Liver (tissue), 4 donors: ENCODE data around the gene MLEC. TPM values are rescaled to one million over a fixed set of nuclear protein-coding genes. Genes with fewer than 3 reads are reported as not detected.

Source experiments
- polyA plus RNA-seq, 2 donors: library from polyadenylated mRNA; stranded (reverse) in 1 of 2; unstranded in 1 of 2; fragments of 200-250 nt in 1 of 2; fragments of >200 nt in 1 of 2; fragmentation: Nextera tagmentation in 1 of 2; extraction: Ambion mirVana in 1 of 2; gene quantifications; one replicate each; pipeline versions ENCODE4 v1.2.1 to v1.2.3, GENCODE V29; 2013 to 2015
- total RNA-seq, 2 donors: library from RNA; depleted of rRNA; stranded (reverse); fragments of >200 nt; gene quantifications; one replicate each; pipeline ENCODE4 v1.2.3, GENCODE V29; 2014
- donor health status: healthy.
- donor health status: healthy.
- donor health status: healthy.

MLEC gene
- total and polyA plus RNA-seq, 4 donors, result 61.4 to 170 (median 115) TPM

Other genes starting within 250 kb of the MLEC start
- 100 to 1,000 TPM; 338 to 451 TPM for gene COX6A1, start 249.0 kb upstream of the MLEC start, total RNA-seq
- 100 to 1,000 TPM; 621 to 910 TPM for gene COX6A1, start 249.0 kb upstream of the MLEC start, polyA plus RNA-seq
- gene TRIAP1, start 240.8 kb upstream of the MLEC start, total RNA-seq, result 10 to 100 TPM; 11.9 to 13.3 TPM
- 10 to 100 TPM; 24.7 to 39.9 TPM for gene TRIAP1, start 240.8 kb upstream of the MLEC start, polyA plus RNA-seq
- 10 to 100 TPM; 13.0 to 15.5 TPM for gene GATC, start 240.7 kb upstream of the MLEC start, total RNA-seq
- 10 to 100 TPM in 1 of 2 donors, 1 to 10 TPM in 1; 8.9 to 13.5 TPM for gene GATC, start 240.7 kb upstream of the MLEC start, polyA plus RNA-seq
- 10 to 100 TPM; 45.3 to 83.9 TPM for gene SRSF9, start 217.4 kb upstream of the MLEC start, total RNA-seq
- gene SRSF9, start 217.4 kb upstream of the MLEC start, polyA plus RNA-seq, result 10 to 100 TPM; 62.6 to 98.5 TPM
- gene DYNLL1, start 191.0 kb upstream of the MLEC start, total RNA-seq, result 100 to 1,000 TPM; 101 to 143 TPM
- 100 to 1,000 TPM; 224 to 275 TPM for gene DYNLL1, start 191.0 kb upstream of the MLEC start, polyA plus RNA-seq
- 10 to 100 TPM; 25.0 to 29.9 TPM for gene COQ5, start 158.0 kb upstream of the MLEC start, total RNA-seq
- 10 to 100 TPM; 31.4 to 33.6 TPM for gene COQ5, start 158.0 kb upstream of the MLEC start, polyA plus RNA-seq
- gene RNF10, start 152.8 kb upstream of the MLEC start, total RNA-seq, result 100 to 1,000 TPM; 102 to 157 TPM
- 10 to 100 TPM; 48.0 to 49.6 TPM for gene RNF10, start 152.8 kb upstream of the MLEC start, polyA plus RNA-seq
- 10 to 100 TPM; 20.0 to 20.7 TPM for gene POP5, start 105.7 kb upstream of the MLEC start, total RNA-seq
- 10 to 100 TPM; 27.3 to 37.1 TPM for gene POP5, start 105.7 kb upstream of the MLEC start, polyA plus RNA-seq
- gene CABP1, start 46.5 kb upstream of the MLEC start, total RNA-seq, result under 1 TPM; 0.05 to 0.08 TPM
- under 1 TPM in 1 of 2 donors, not detected in 1; 0.12 TPM for gene CABP1, start 46.5 kb upstream of the MLEC start, polyA plus RNA-seq
- gene UNC119B, start 23.3 kb downstream of the MLEC start, total RNA-seq, result 10 to 100 TPM; 16.8 to 24.8 TPM
- 1 to 10 TPM; 3.8 to 6.8 TPM for gene UNC119B, start 23.3 kb downstream of the MLEC start, polyA plus RNA-seq
- 100 to 1,000 TPM in 1 of 2 donors, 10 to 100 TPM in 1; 54.2 to 152 TPM for gene ACADS, start 38.7 kb downstream of the MLEC start, total RNA-seq
- 100 to 1,000 TPM; 102 to 162 TPM for gene ACADS, start 38.7 kb downstream of the MLEC start, polyA plus RNA-seq
- 1 to 10 TPM; 7.4 to 7.8 TPM for gene SPPL3, start 217.2 kb downstream of the MLEC start, total RNA-seq
- gene SPPL3, start 217.2 kb downstream of the MLEC start, polyA plus RNA-seq, result 10 to 100 TPM in 1 of 2 donors, 1 to 10 TPM in 1; 9.5 to 12.6 TPM